ENCODE data around the gene ZNF275.

ZNF275 gene

DNA sequence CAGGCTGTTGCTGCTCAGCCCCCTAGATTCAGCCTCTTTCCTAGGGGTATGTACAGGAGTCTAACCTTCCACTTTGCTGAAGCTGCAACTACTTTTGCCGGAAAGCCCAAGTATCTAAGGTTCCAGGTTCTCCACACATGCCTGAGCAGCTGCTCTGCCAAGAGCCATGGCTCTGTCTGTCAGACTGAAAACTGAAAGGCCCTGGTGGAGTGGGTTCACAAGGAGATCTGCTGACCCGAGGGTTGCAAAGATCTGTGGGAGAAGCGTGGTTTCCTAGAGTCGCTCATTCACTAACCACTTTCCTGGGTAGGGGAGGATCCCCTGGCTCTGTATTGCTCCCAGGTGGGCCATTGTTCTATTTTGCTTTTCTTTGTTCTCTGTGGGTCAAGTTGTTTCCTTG is 6.4 kb upstream of the ZNF275 start:
- H3K27ac Mint-ChIP-seq = no peak overlapping the region
- no peak overlapping the region for H3K4me3 Mint-ChIP-seq
- no peaks in the 10 kb centered on the region for H3K4me1 Mint-ChIP-seq
- TF ChIP-seq, protein P1, sequence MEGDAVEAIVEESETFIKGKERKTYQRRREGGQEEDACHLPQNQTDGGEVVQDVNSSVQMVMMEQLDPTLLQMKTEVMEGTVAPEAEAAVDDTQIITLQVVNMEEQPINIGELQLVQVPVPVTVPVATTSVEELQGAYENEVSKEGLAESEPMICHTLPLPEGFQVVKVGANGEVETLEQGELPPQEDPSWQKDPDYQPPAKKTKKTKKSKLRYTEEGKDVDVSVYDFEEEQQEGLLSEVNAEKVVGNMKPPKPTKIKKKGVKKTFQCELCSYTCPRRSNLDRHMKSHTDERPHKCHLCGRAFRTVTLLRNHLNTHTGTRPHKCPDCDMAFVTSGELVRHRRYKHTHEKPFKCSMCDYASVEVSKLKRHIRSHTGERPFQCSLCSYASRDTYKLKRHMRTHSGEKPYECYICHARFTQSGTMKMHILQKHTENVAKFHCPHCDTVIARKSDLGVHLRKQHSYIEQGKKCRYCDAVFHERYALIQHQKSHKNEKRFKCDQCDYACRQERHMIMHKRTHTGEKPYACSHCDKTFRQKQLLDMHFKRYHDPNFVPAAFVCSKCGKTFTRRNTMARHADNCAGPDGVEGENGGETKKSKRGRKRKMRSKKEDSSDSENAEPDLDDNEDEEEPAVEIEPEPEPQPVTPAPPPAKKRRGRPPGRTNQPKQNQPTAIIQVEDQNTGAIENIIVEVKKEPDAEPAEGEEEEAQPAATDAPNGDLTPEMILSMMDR (IDR thresholded peaks at IDR 0.05) = no peak
- no peak for DNase-seq
- H3K36me3 Mint-ChIP-seq (ENCODE audit: low read depth) = no peaks in the 10 kb centered on the region
- peaks cover 78% of the 10 kb centered on the region for H3K9me3 Mint-ChIP-seq
- H3K27me3 Mint-ChIP-seq (ENCODE audit: low read depth, poor library complexity) = peaks cover 45% of the 10 kb centered on the region

DNA sequence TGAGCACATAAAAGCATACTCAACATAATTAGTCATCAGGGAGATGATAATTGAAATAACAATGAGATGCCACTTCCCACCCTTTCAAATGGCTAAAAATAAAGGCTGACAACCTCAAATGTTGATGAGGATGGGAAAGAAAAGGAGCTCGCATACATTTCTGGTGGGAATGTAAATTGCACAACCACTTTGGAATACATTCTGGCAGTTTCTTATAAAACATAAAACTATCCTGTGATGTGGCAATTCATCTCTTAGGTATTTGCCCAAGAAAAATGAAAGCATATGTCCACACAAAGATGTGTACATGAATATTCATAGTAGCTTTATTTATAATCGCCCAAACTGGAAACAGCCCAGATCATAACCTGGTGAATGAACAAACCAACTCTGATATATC is 687 bp upstream of the ZNF275 start:
- H3K4me3 Mint-ChIP-seq = peak overlapping the region; percentile 81
- peaks cover 7% of the 10 kb centered on the region for H3K36me3 Mint-ChIP-seq (ENCODE audit: low read depth)
- peaks cover 19% of the 10 kb centered on the region for H3K4me1 Mint-ChIP-seq
- TF ChIP-seq, protein P1 (IDR thresholded peaks at IDR 0.05) = no peak
- DNase-seq = no peak
- H3K9me3 Mint-ChIP-seq = peaks cover 60% of the 10 kb centered on the region
- H3K27me3 Mint-ChIP-seq (ENCODE audit: low read depth, poor library complexity) = peaks cover 19% of the 10 kb centered on the region
- no peak overlapping the region for H3K27ac Mint-ChIP-seq

DNA sequence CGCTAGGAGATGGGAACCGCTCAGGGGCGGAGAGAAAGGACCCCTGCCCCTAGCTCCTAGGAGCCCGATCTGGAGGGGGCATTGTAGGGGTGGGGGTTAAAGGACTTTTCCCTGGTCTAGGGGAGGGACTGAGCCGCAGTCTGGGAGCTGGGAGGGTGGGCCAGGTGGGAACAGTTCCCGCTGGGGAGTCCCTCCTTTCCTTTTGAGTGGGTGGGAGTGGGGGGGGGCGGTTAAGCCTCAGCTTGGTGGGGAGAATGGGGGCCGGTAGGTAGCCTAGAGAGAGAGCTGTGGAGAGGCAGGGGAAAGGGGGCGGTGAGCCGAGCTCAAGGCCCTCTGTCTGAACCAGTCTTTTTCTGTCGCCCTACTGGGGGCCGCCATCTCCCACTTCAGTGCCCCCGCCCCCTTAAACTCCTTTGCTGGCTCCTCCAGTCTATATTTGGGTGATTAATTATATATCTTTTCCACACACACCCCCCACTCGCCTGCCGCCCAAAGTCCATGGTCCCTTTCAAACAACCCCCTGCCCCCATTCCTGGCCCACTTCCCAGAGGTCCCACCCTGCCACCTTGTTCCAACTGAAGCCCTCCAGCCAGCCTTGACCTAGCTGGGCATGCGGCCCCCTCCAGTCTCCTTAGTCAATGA is 822 bp downstream of the ZNF275 start:
- Mint-ChIP-seq H3K27ac (no peak overlapping the region), H3K4me1 (peaks cover 22% of the 10 kb centered on the region), H3K36me3 (ENCODE audit: low read depth) (peaks cover 21% of the 10 kb centered on the region), H3K4me3 (peak overlapping the region; percentile 85), H3K27me3 (ENCODE audit: low read depth, poor library complexity) (peaks cover 16% of the 10 kb centered on the region), H3K9me3 (peaks cover 66% of the 10 kb centered on the region)
- DNase-seq = no peak
- TF ChIP-seq, protein P1 (IDR thresholded peaks at IDR 0.05) = no peak

DNA sequence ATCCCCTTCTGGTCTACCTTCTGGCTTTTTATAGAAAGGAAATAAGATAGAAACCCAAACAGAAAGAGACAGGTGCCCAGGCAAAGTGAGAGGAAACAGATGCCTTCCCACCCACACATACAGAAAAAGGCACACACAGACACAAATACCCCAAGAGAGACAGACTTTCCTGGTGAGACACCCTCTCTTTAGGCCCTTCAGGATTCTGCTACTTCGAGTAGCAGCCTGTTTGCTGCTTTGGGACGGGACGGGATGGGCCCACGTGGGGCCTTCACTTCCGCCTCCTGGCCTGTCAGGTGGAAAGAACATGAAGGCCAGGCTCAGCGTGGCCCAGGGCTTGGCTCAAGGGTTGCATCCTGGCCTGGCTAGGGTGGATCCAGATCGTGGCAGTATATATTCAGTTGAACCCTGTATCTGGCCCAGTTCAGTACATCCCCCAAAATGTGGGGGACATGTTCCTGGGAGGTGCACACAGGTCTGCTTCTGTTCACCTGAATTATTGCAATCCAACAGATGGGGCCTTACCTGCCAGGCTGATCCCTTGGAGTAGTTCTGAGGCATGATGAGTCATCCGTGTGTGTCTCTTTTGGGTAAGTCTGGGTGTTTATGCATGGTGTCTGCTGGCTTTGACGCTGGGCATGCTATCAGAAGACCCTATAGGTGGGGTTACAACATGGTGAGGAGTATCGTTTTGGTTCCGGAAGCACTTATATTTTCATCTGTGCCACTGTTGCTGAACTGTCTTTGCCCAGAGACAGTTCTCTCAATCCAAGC is 2.4 kb downstream of the ZNF275 start:
- Mint-ChIP-seq H3K27me3 (ENCODE audit: low read depth, poor library complexity) (peaks cover 16% of the 10 kb centered on the region), H3K4me1 (peaks cover 22% of the 10 kb centered on the region), H3K36me3 (ENCODE audit: low read depth) (peaks cover 37% of the 10 kb centered on the region), H3K9me3 (peaks cover 71% of the 10 kb centered on the region), H3K27ac (no peak overlapping the region), H3K4me3 (peak overlapping the region; percentile 85)
- DNase-seq = no peak
- TF ChIP-seq, protein P1 (IDR thresholded peaks at IDR 0.05) = no peak

DNA sequence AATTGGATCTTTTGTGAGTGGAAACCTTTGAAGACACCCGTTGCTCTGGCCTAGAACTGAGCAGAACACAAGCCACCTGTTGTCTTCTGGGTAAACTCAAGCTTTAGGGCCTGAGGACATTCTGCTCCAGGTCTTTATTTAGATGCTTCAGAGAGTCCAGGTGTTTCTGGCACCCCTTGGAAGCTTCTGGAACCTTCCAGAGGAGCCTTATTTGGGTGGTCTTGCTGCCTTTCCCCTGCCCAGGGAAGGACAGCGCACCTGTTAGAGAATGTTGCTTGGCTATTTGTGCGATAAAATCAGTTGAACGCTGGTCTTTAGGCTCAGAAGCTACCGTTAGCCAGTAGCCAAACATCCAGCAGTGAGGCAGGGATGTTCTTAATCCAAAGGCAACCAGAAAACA is 3.0 kb downstream of the ZNF275 start:
- TF ChIP-seq, protein P1 (IDR thresholded peaks at IDR 0.05) = no peak
- peaks cover 13% of the 10 kb centered on the region for H3K27me3 Mint-ChIP-seq (ENCODE audit: low read depth, poor library complexity)
- peaks cover 43% of the 10 kb centered on the region for H3K36me3 Mint-ChIP-seq (ENCODE audit: low read depth)
- peaks cover 73% of the 10 kb centered on the region for H3K9me3 Mint-ChIP-seq
- no peak for DNase-seq
- H3K27ac Mint-ChIP-seq = no peak overlapping the region
- peaks cover 22% of the 10 kb centered on the region for H3K4me1 Mint-ChIP-seq
- H3K4me3 Mint-ChIP-seq = no peak overlapping the region

Measured in nephron progenitor cell (in vitro differentiated cells).